Measurements from ENCODE around the gene NCOA1.

- TF ChIP-seq CTCF (IDR thresholded peaks at IDR 0.05) = no peak
- no peak for TF ChIP-seq POLR2AphosphoS5 (IDR thresholded peaks at IDR 0.05; ENCODE audit: insufficient read depth in 1 of 2, low read depth in 1 of 2)
- TF ChIP-seq POLR2A (IDR thresholded peaks at IDR 0.05) = no peak
Observed at GRCh38 chr2:24459224-24460161, 31.6 kb upstream of the NCOA1 start.

Data from vagina (tissue), 2 donors.